Fibroblast of villous mesenchyme (primary cell): ENCODE measurements around the gene MTG2. TPM values are rescaled to one million over a fixed set of nuclear protein-coding genes. Genes with fewer than 3 reads are reported as not detected.

ENCODE experiments used
- DNase-seq: peaks from one replicate; pipeline ENCODE4 v3.0.0-alpha.2; 2010; ENCODE audit warnings: low read depth
- H3K4me3 ChIP-seq: 2 replicates; pipeline ENCODE4 v1.5.1; 2011; ENCODE audit warnings: low read depth, mild to moderate bottlenecking, low read length
- CTCF ChIP-seq: IDR thresholded peaks from 2 replicates; pipeline ENCODE4 v1.5.1; 2012; ENCODE audit warnings: low read depth, mild to moderate bottlenecking, low read length; ENCODE audit not compliant: insufficient read depth
- total RNA-seq: library from RNA; depleted of rRNA; stranded (reverse); fragments of >200 nt; gene quantifications from 2 replicates; pipeline ENCODE4 v1.2.3, GENCODE V29; 2012

MTG2 gene
- total RNA-seq, 1 donor = 19.9 TPM

GRCh38 chr20:62236200-62236599 lies 53.4 kb downstream of the MTG2 start:
- no peak for DNase-seq
- TF ChIP-seq CTCF = no peak
- no peak overlapping the region for H3K4me3 ChIP-seq

DNA sequence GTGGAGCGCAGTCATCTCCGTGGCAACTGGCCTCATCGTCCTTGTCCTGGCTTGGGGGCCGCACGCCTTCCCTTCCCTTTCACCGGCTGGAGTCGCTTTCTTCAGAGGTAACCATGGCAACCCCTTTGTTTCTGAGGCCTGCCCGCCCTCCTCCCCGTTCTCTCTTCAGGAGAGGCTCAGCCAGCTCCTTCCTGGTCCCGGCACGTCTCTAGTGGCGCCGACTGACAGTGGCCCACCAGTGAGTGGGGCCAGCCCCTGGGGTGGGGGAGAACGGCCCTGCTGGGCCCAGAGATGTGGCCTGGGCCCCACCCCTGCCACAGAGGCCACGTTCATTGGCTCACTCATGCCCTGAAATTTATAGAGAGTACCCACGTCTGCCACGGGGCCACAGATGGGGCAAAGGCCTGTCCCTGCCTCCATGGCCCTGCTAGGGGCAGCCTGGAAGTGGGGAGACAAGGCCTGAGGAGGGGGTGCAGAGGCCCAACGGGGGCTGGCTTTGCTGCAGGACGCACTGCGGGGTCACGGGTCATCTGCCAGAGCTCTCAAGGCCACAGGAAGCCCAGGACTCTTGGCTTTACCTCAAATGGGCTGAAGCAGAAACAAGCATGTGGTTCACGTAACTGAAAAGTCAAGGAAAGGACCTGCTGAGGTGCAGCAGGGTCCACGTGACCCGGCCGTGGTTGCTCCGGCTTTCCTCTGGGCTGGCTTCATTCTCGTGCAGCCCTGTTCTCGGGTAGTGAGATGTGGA lies 54.1 kb downstream of the MTG2 start:
- no peak overlapping the region for H3K4me3 ChIP-seq
- no peak for TF ChIP-seq CTCF
- DNase-seq = no peak

DNA sequence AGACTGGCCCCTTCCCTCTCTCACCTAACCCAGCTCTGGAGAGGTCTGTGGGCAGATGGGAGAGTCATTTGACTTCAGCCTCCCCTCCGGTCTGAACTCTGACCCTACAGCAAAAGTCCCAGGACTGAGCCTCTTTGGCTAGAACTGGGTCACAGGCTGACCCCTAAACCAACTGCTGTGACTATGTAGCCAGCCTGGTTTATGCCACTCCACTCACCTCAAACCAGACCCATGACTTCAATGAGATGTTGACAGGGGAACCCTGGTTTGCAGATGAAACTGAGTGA lies 54.6 kb downstream of the MTG2 start:
- H3K4me3 ChIP-seq = no peak overlapping the region
- DNase-seq = no peak
- TF ChIP-seq CTCF = no peak

GRCh38 chr20:62237801-62238568 lies 55.2 kb downstream of the MTG2 start, which contains the start of gene OSBPL2:
OSBPL2 (plus strand) TSS chr20:62238521; CDS start chr20:62256185, 17,664 bp downstream.
- no peak for TF ChIP-seq CTCF
- DNase-seq = peak; percentile 98
- peak within 1 kb of the TSS; percentile 84 for H3K4me3 ChIP-seq

GRCh38 chr20:62238569-62239277 lies 55.9 kb downstream of the MTG2 start:
- no peak for DNase-seq
- H3K4me3 ChIP-seq = peak overlapping the region; percentile 84
- no peak for TF ChIP-seq CTCF

- DNase-seq = peak; percentile 30
- peak overlapping the region; percentile 84 for H3K4me3 ChIP-seq
- no peak for TF ChIP-seq CTCF
Observed at GRCh38 chr20:62239278-62239879, 56.6 kb downstream of the MTG2 start.
